Activated CD4-positive, alpha-beta memory T cell treated with anti-CD3 and anti-CD28 coated beads, Interleukin-2, amount 10 ng/mL, durations not matched to agents 7 days and 5 days (primary cell): ENCODE data around the gene CYGB. TPM values are rescaled to one million over a fixed set of nuclear protein-coding genes. Genes with fewer than 3 reads are reported as not detected.

ENCODE experiments used
- CTCF ChIA-PET: fragments of 350-600 bp; sonication (Branson Sonifier 250); formaldehyde crosslinking; loops from one replicate; lab custom pipeline; 2021; ENCODE audit warnings: antibody characterized with exemption, inconsistent platforms; lab: Charles Lee
- POLR2A ChIA-PET: fragments of 350-600 bp; sonication (Branson Sonifier 250); formaldehyde crosslinking; loops from one replicate; lab custom pipeline; 2021; ENCODE audit warnings: antibody characterized with exemption; lab: Charles Lee
- DNase-seq: peaks from one replicate; pipeline ENCODE4 v3.0.0-alpha.2; 2020
- H3K27ac Mint-ChIP-seq: one replicate; pipeline ENCODE4 v1.8.0; 2021; ENCODE audit warnings: mild to moderate bottlenecking, mixed read lengths
- H3K27me3 Mint-ChIP-seq: one replicate; pipeline ENCODE4 v1.8.0; 2021; ENCODE audit warnings: mixed read lengths
- H3K36me3 Mint-ChIP-seq: one replicate; pipeline ENCODE4 v1.8.0; 2021; ENCODE audit warnings: low read depth, mixed read lengths
- H3K4me1 Mint-ChIP-seq: one replicate; pipeline ENCODE4 v1.8.0; 2021; ENCODE audit warnings: mixed read lengths
- H3K4me3 Mint-ChIP-seq: one replicate; pipeline ENCODE4 v1.8.0; 2021; ENCODE audit warnings: mild to moderate bottlenecking, mixed read lengths
- H3K9me3 Mint-ChIP-seq: one replicate; pipeline ENCODE4 v1.8.0; 2021; ENCODE audit warnings: mixed read lengths
- total RNA-seq, 2 experiments: library from RNA; stranded (reverse); gene quantifications; one replicate each; pipeline ENCODE4 v1.2.3, GENCODE V29; 2021

CYGB gene
- total RNA-seq, 2 experiments from 2014 or later = not detected

- POLR2A ChIA-PET = interaction anchor here (0.9 to 3.4 kb wide), 4 partner anchors 10 to 34 kb away, joined by 3 to 23 read pairs (median 5); no protein-coding TSS in a partner anchor
- Mint-ChIP-seq H3K36me3 (peaks cover 3% of the 10 kb centered on the region), H3K4me1 (peaks cover 54% of the 10 kb centered on the region), H3K27me3 (no peaks in the 10 kb centered on the region), H3K9me3 (no peaks in the 10 kb centered on the region), H3K4me3 (peak overlapping the region; percentile 74), H3K27ac (peak overlapping the region; percentile 59)
- CTCF ChIA-PET = interaction anchor here (1.0 to 2.3 kb wide), 4 partner anchors 9 to 92 kb away, joined by 3 to 5 read pairs (median 4); partner anchors contain the start of genes AANAT and UBE2O
- DNase-seq = no peak
These were observed 36.8 kb downstream of the CYGB start for GRCh38 chr17:76500747-76501017.

- no peaks in the 10 kb centered on the region for H3K27me3 Mint-ChIP-seq
- no peak for DNase-seq
- POLR2A ChIA-PET = interaction anchor here (0.9 to 3.4 kb wide), 5 partner anchors 10 to 144 kb away, joined by 3 to 23 read pairs (median 3); no protein-coding TSS in a partner anchor
- no peaks in the 10 kb centered on the region for H3K9me3 Mint-ChIP-seq
- peaks cover 3% of the 10 kb centered on the region for H3K36me3 Mint-ChIP-seq
- peak overlapping the region; percentile 59 for H3K27ac Mint-ChIP-seq
- peaks cover 55% of the 10 kb centered on the region for H3K4me1 Mint-ChIP-seq
- peak overlapping the region; percentile 74 for H3K4me3 Mint-ChIP-seq
- CTCF ChIA-PET = interaction anchor here (1.4 to 2.3 kb wide), 5 partner anchors 33 to 92 kb away, joined by 4 to 7 read pairs (median 5); partner anchors contain the start of genes AANAT and UBE2O
These were observed 37.3 kb downstream of the CYGB start for GRCh38 chr17:76500074-76500746.

- ChIA-PET CTCF (interaction anchor here (1.4 to 2.3 kb wide), 4 partner anchors 32 to 102 kb away, joined by 5 to 7 read pairs (median 6); partner anchors contain the start of gene AANAT), POLR2A (interaction anchor here (0.8 to 3.4 kb wide), 4 partner anchors 9 to 145 kb away, joined by 3 to 23 read pairs (median 5); no protein-coding TSS in a partner anchor)
- no peak for DNase-seq
- Mint-ChIP-seq H3K4me3 (peak overlapping the region; percentile 74), H3K27me3 (no peaks in the 10 kb centered on the region), H3K9me3 (no peaks in the 10 kb centered on the region), H3K27ac (no peak overlapping the region), H3K36me3 (peaks cover 3% of the 10 kb centered on the region), H3K4me1 (peaks cover 62% of the 10 kb centered on the region)
These were observed 38.2 kb downstream of the CYGB start for GRCh38 chr17:76499267-76499667.

GRCh38 chr17:76498876-76499251, 38.6 kb downstream of the CYGB start:
- no peaks in the 10 kb centered on the region for H3K9me3 Mint-ChIP-seq
- peak overlapping the region; percentile 44 for H3K27ac Mint-ChIP-seq
- ChIA-PET CTCF (interaction anchor here (1.4 to 2.3 kb wide), 4 partner anchors 32 to 101 kb away, joined by 5 to 7 read pairs (median 6); partner anchors contain the start of gene AANAT), POLR2A (interaction anchor here (0.8 to 2.0 kb wide), 3 partner anchors 8 to 32 kb away, joined by 3 to 7 read pairs (median 3); no protein-coding TSS in a partner anchor)
- no peak for DNase-seq
- no peaks in the 10 kb centered on the region for H3K27me3 Mint-ChIP-seq
- peak overlapping the region; percentile 44 for H3K4me3 Mint-ChIP-seq
- peaks cover 66% of the 10 kb centered on the region for H3K4me1 Mint-ChIP-seq
- peaks cover 3% of the 10 kb centered on the region for H3K36me3 Mint-ChIP-seq

GRCh38 chr17:76497979-76498875, 39.3 kb downstream of the CYGB start:
- ChIA-PET CTCF (interaction anchor here (1.4 to 2.1 kb wide), 3 partner anchors 59 to 101 kb away, joined by 5 to 7 read pairs (median 7); no protein-coding TSS in a partner anchor), POLR2A (interaction anchor here (0.8 to 0.9 kb wide), 2 partner anchors 8 to 32 kb away, joined by 3 read pairs; no protein-coding TSS in a partner anchor)
- Mint-ChIP-seq H3K27ac (peak overlapping the region; percentile 44), H3K9me3 (no peaks in the 10 kb centered on the region), H3K27me3 (no peaks in the 10 kb centered on the region), H3K36me3 (peaks cover 3% of the 10 kb centered on the region), H3K4me1 (peaks cover 73% of the 10 kb centered on the region), H3K4me3 (peak overlapping the region; percentile 44)
- DNase-seq = no peak

- H3K4me1 Mint-ChIP-seq = peaks cover 76% of the 10 kb centered on the region
- no peak for DNase-seq
- ChIA-PET POLR2A (no interaction called here), CTCF (no interaction called here)
- H3K27ac Mint-ChIP-seq = no peak overlapping the region
- H3K27me3 Mint-ChIP-seq = no peaks in the 10 kb centered on the region
- H3K4me3 Mint-ChIP-seq = no peak overlapping the region
- H3K9me3 Mint-ChIP-seq = no peaks in the 10 kb centered on the region
- H3K36me3 Mint-ChIP-seq = peaks cover 3% of the 10 kb centered on the region
These were observed 39.9 kb downstream of the CYGB start for GRCh38 chr17:76497699-76497978.

- peaks cover 77% of the 10 kb centered on the region for H3K4me1 Mint-ChIP-seq
- POLR2A ChIA-PET = no interaction called here
- no peaks in the 10 kb centered on the region for H3K9me3 Mint-ChIP-seq
- DNase-seq = no peak
- H3K4me3 Mint-ChIP-seq = no peak overlapping the region
- no peaks in the 10 kb centered on the region for H3K27me3 Mint-ChIP-seq
- peaks cover 3% of the 10 kb centered on the region for H3K36me3 Mint-ChIP-seq
- CTCF ChIA-PET = interaction anchor here (5.2 kb wide), 1 partner anchor 8 kb away, joined by 46 read pairs; the partner anchor contains the start of gene RHBDF2
- H3K27ac Mint-ChIP-seq = no peak overlapping the region
These were observed 41.0 kb downstream of the CYGB start for GRCh38 chr17:76496464-76496863.

GRCh38 chr17:76495663-76496400, 41.7 kb downstream of the CYGB start:
- Mint-ChIP-seq H3K4me3 (no peak overlapping the region), H3K9me3 (no peaks in the 10 kb centered on the region), H3K36me3 (peaks cover 3% of the 10 kb centered on the region), H3K27me3 (no peaks in the 10 kb centered on the region), H3K4me1 (peaks cover 80% of the 10 kb centered on the region), H3K27ac (no peak overlapping the region)
- POLR2A ChIA-PET = no interaction called here
- CTCF ChIA-PET = interaction anchor here (5.2 kb wide), 1 partner anchor 9 kb away, joined by 46 read pairs; the partner anchor contains the start of gene RHBDF2
- DNase-seq = no peak

GRCh38 chr17:76493505-76494167, 43.9 kb downstream of the CYGB start:
- CTCF ChIA-PET = interaction anchor here (1.2 to 5.2 kb wide), 7 partner anchors 11 to 131 kb away, joined by 3 to 46 read pairs (median 5); partner anchors contain the start of genes AANAT and RHBDF2
- Mint-ChIP-seq H3K36me3 (no peaks in the 10 kb centered on the region), H3K27ac (peak overlapping the region; percentile 94), H3K4me1 (peaks cover 74% of the 10 kb centered on the region), H3K4me3 (peak overlapping the region; percentile 68), H3K9me3 (no peaks in the 10 kb centered on the region), H3K27me3 (no peaks in the 10 kb centered on the region)
- POLR2A ChIA-PET = interaction anchor here (0.6 to 2.8 kb wide), 16 partner anchors 8 to 348 kb away, joined by 3 to 16 read pairs (median 4); partner anchors contain the start of genes AANAT, PRPSAP1, RHBDF2 and UBE2O
- peak; percentile 64 for DNase-seq

- DNase-seq = peak; percentile 67
- no peaks in the 10 kb centered on the region for H3K27me3 Mint-ChIP-seq
- no peaks in the 10 kb centered on the region for H3K36me3 Mint-ChIP-seq
- H3K4me3 Mint-ChIP-seq = peak overlapping the region; percentile 68
- ChIA-PET POLR2A (interaction anchor here (0.6 to 2.8 kb wide), 18 partner anchors 9 to 348 kb away, joined by 3 to 16 read pairs (median 4); partner anchors contain the start of genes AANAT, PRPSAP1, RHBDF2 and RNF157), CTCF (interaction anchor here (1.2 to 5.2 kb wide), 9 partner anchors 12 to 131 kb away, joined by 3 to 46 read pairs (median 4); partner anchors contain the start of genes AANAT, RHBDF2 and UBE2O)
- peaks cover 68% of the 10 kb centered on the region for H3K4me1 Mint-ChIP-seq
- H3K27ac Mint-ChIP-seq = peak overlapping the region; percentile 94
- no peaks in the 10 kb centered on the region for H3K9me3 Mint-ChIP-seq
These were observed 44.5 kb downstream of the CYGB start for GRCh38 chr17:76492989-76493501.
